Cardiac muscle cell (in vitro differentiated cells and primary cell): ENCODE results near the gene NLK. TPM values are rescaled to one million over a fixed set of nuclear protein-coding genes. Genes with fewer than 3 reads are reported as not detected.
A peak's percentile ranks its signal among the peaks of the same experiment; 100 is the strongest.

ENCODE experiments used
- DNase-seq, 2 donors: peaks; one replicate each; pipeline versions ENCODE4 v3.0.0 to v3.0.0-alpha.2; 2010 to 2017; ENCODE audit warnings: low read depth in 1 of 2, low spot score in 1 of 2
- H3K27ac ChIP-seq: fragments of 200-600 bp; sonication (generic); 2 replicates; pipeline ENCODE4 v1.5.1; 2016
- H3K27me3 ChIP-seq: fragments of 200-600 bp; sonication (generic); 2 replicates; pipeline ENCODE4 v1.6.0; 2016; ENCODE audit warnings: control low read depth
- H3K36me3 ChIP-seq: fragments of 200-600 bp; sonication (generic); 2 replicates; pipeline ENCODE4 v1.5.1; 2016; ENCODE audit warnings: control low read depth
- H3K4me1 ChIP-seq: fragments of 200-600 bp; sonication (generic); 2 replicates; pipeline ENCODE4 v1.8.1; 2017; ENCODE audit warnings: low read depth, mild to moderate bottlenecking, mixed run types
- H3K4me3 ChIP-seq: fragments of 200-600 bp; sonication (generic); 2 replicates; pipeline ENCODE4 v1.5.1; 2016; ENCODE audit warnings: mild to moderate bottlenecking
- H3K9me3 ChIP-seq: fragments of 200-600 bp; sonication (generic); 2 replicates; pipeline ENCODE4 v1.5.1; 2017; ENCODE audit warnings: low read depth, mild to moderate bottlenecking, control low read depth
- polyA plus RNA-seq: library from polyadenylated mRNA; unstranded; fragments of >200 nt; fragmentation: Nextera tagmentation; extraction: Ambion mirVana; gene quantifications from 2 replicates; pipeline ENCODE4 v1.2.1, GENCODE V29; 2016
- total RNA-seq: library from RNA; depleted of rRNA; stranded (reverse); fragments of >200 nt; gene quantifications from 2 replicates; pipeline ENCODE4 v1.2.3, GENCODE V29; 2016
- TF ChIP-seq, protein P1 (sequence below): IDR thresholded peaks from 2 replicates; pipeline ENCODE4 v1.5.1; 2012; ENCODE audit warnings: low read depth, mild to moderate bottlenecking, low read length

The NLK gene
- total and polyA plus RNA-seq, 2 experiments from 2014 or later, result 11.0 to 22.1 TPM

GRCh38 chr17:28169621-28170349 is 127.3 kb downstream of the NLK start:
- no peak for DNase-seq
- Histone ChIP-seq H3K27ac (no peak overlapping the region), H3K36me3 (peaks cover 20% of the 10 kb centered on the region), H3K9me3 (no peaks in the 10 kb centered on the region), H3K4me3 (no peak overlapping the region), H3K27me3 (peaks cover 2% of the 10 kb centered on the region), H3K4me1 (peaks cover 23% of the 10 kb centered on the region)
- TF ChIP-seq, protein P1, sequence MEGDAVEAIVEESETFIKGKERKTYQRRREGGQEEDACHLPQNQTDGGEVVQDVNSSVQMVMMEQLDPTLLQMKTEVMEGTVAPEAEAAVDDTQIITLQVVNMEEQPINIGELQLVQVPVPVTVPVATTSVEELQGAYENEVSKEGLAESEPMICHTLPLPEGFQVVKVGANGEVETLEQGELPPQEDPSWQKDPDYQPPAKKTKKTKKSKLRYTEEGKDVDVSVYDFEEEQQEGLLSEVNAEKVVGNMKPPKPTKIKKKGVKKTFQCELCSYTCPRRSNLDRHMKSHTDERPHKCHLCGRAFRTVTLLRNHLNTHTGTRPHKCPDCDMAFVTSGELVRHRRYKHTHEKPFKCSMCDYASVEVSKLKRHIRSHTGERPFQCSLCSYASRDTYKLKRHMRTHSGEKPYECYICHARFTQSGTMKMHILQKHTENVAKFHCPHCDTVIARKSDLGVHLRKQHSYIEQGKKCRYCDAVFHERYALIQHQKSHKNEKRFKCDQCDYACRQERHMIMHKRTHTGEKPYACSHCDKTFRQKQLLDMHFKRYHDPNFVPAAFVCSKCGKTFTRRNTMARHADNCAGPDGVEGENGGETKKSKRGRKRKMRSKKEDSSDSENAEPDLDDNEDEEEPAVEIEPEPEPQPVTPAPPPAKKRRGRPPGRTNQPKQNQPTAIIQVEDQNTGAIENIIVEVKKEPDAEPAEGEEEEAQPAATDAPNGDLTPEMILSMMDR, result no peak

GRCh38 chr17:28170771-28171170 is 128.3 kb downstream of the NLK start:
- H3K36me3 ChIP-seq, result peaks cover 20% of the 10 kb centered on the region
- H3K4me3 ChIP-seq, result no peak overlapping the region
- TF ChIP-seq, protein P1, result no peak
- no peak for DNase-seq
- H3K27me3 ChIP-seq, result peaks cover 2% of the 10 kb centered on the region
- H3K4me1 ChIP-seq, result peaks cover 28% of the 10 kb centered on the region
- no peak overlapping the region for H3K27ac ChIP-seq
- H3K9me3 ChIP-seq, result no peaks in the 10 kb centered on the region

GRCh38 chr17:28173031-28173561 is 130.6 kb downstream of the NLK start:
- TF ChIP-seq, protein P1, result no peak

DNA sequence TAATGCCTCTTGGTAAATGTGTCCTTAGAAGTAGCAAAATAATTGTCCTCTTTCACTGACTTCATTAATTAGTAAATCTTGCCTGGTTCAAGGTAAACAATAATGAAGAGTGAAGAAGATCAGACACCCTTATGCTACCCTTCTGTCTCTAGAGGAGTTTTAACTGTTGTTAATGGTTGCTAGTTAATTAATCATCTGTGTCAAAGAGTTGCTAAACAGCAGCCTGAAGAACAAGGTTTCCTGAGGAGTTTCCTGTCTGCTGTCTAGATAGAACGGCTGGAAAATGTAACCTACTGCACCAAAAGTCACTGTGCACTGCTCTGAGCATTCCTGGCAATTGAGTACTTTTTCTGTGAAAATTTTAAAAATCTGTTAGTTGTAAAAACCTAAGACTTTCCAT is 131.3 kb downstream of the NLK start:
- Histone ChIP-seq H3K27ac (peak overlapping the region; percentile 4), H3K27me3 (peaks cover 2% of the 10 kb centered on the region), H3K36me3 (peaks cover 12% of the 10 kb centered on the region), H3K4me1 (peaks cover 28% of the 10 kb centered on the region), H3K9me3 (no peaks in the 10 kb centered on the region), H3K4me3 (no peak overlapping the region)
- TF ChIP-seq, protein P1, result no peak
- DNase-seq, result peak; percentile 55 to 63

More at GRCh38 chr17:28173031-28173561, 130.6 kb downstream of the NLK start:
- Histone ChIP-seq H3K27ac (peak overlapping the region; percentile 5), H3K4me1 (peaks cover 28% of the 10 kb centered on the region), H3K27me3 (peaks cover 2% of the 10 kb centered on the region), H3K36me3 (peaks cover 17% of the 10 kb centered on the region), H3K4me3 (no peak overlapping the region), H3K9me3 (no peaks in the 10 kb centered on the region)
- peak; percentile 17 for DNase-seq

DNA sequence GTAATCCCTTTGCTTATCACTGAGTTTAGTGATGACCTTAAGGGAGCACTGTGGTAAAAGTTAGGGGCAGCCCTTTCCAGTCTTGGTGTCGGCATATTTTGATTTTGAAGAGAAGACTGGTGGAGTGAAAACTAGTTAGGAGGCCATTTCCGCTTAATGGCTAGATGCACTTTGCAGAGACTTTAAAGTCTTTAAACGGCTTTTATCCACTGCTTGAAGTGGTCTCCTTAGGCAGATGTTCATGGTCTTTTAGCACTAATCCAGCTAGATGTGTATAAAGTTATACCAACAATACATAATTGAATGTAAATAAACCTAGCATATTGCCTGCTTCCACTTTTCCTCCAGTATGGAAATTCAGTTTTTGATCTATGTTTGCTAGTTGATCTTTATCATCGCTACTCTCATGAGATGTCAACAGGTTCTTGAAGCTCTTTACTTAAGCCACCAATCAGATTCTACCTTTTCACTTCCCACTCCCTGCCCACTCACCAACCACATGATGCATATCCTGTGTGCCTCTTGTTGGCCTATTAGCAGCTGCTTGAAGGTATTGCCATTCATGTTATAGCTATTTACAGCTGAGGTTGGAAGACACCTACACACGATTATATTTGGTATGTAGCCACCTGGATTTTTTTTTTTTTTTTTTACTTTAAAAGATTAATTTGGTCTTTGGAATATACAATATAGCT is 132.0 kb downstream of the NLK start:
- peak in 1 of 2 donors; percentile 26 for DNase-seq
- no peak overlapping the region for H3K4me3 ChIP-seq
- H3K27me3 ChIP-seq, result peaks cover 2% of the 10 kb centered on the region
- no peak overlapping the region for H3K27ac ChIP-seq
- H3K4me1 ChIP-seq, result peaks cover 28% of the 10 kb centered on the region
- TF ChIP-seq, protein P1, result no peak
- no peaks in the 10 kb centered on the region for H3K9me3 ChIP-seq
- peaks cover 6% of the 10 kb centered on the region for H3K36me3 ChIP-seq
